HK-2 (cell line): Measurements from ENCODE around the gene PACRG.

Source experiments
- DNase-seq: peaks from one replicate; pipeline ENCODE4 v3.0.0-alpha.2; 2018; ENCODE audit not compliant: unreplicated experiment

PACRG gene

GRCh38 chr6:163199371-163199770 lies 471.6 kb downstream of the PACRG start:
- no peak for DNase-seq

GRCh38 chr6:163200289-163200688 lies 472.5 kb downstream of the PACRG start:
- DNase-seq = no peak

DNA sequence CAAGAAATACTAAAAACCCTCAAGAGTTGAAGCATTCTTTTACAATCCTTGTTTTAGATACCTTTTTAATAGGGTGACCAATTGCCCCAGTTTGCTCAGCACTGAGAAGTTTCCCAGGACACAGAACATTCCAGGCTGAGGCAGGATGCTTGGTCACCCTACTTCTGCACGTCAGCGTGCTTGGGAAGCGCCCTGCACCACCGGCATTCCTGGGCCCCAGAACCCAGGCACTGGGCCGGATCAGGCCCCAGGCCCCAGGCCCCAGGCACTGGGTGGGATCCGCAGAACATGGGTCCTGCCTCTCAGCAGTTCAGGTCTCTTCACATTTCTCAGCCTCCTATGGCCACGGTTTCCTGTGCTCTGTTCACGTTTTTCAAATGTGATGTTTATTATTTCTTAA lies 472.9 kb downstream of the PACRG start:
- DNase-seq = no peak

- DNase-seq = no peak
These were observed 474.1 kb downstream of the PACRG start for GRCh38 chr6:163201855-163202254.

DNA sequence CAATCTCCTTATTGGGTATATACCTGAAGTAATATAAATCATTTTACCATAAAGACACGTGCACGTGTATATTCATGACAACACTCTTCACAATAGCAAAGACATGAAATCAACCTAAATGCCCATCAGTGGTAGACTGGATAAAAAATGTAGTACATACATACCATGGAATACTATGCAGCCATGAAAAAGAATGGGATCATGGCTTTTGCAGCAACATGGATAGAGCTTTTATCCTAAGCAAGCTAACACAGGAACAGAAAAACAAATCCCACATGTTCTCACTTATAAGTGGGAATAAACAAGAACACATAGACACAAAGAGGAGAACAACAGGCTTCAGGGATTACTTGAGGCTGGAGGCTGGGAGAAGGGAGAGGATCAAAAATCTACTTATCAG lies 478.4 kb downstream of the PACRG start:
- no peak for DNase-seq

- no peak for DNase-seq
These were observed 479.9 kb downstream of the PACRG start for GRCh38 chr6:163207431-163208383.

- DNase-seq = no peak
These were observed 481.2 kb downstream of the PACRG start for GRCh38 chr6:163209005-163209404.

- no peak for DNase-seq
These were observed 484.3 kb downstream of the PACRG start for GRCh38 chr6:163212123-163212522.

- DNase-seq = no peak
These were observed 486.5 kb downstream of the PACRG start for GRCh38 chr6:163214259-163214658.

DNA sequence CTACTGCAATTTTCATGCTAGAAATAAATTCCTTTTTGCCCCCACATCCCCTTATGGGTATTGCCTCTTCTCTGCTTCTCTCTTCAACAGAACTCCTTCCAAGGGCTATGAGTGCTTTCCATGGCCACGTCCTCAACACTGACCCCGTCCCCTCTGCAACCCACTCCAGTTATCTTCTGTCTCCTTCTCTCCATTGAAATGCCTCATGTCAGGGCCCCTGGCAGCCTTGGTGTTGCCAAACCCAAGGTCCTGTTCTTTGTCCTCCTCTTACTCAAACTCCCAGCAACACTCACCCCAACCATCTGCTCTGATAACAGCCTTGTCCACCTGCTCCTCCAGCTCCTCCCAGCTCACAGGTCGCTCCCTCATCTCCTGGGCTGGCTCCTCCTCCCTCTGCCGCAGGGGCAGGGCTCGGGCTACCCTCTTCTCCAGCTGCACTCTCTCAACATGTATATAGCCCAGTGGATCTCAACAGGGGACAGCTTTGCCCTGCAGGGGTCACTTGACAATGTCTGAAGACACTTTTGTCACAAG lies 490.7 kb downstream of the PACRG start:
- no peak for DNase-seq

DNA sequence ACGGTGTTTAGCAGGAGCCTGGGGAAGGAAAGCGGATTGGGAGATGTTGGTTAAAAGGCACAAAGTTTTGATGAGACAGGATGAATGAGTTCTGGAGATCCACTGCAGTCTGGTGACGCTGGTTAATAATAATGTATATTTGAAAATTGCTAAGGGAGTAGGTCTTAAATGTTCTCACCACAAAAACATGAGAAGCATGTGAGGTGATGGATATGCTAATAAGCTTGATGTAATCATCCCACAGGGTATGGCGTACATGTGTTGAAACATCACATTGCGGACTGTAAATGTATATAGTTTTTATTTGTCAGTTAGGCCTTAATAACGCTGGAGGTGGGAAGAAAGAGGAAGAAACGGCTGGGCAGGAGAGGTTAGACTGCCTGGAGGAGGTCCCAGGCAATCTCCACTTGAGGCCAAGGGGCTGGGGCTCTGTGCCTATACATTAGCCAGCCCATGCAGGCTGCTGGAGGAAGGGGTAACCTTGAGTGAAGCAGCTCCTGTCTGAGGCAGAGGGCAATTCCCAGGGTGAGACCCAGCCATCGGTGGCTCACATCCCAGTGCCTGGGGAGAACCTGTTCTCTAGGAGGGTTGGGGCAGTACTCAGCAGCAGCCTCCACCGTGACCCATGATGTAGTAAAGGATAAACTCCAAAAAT lies 498.5 kb downstream of the PACRG start:
- peak; percentile 59 for DNase-seq

DNA sequence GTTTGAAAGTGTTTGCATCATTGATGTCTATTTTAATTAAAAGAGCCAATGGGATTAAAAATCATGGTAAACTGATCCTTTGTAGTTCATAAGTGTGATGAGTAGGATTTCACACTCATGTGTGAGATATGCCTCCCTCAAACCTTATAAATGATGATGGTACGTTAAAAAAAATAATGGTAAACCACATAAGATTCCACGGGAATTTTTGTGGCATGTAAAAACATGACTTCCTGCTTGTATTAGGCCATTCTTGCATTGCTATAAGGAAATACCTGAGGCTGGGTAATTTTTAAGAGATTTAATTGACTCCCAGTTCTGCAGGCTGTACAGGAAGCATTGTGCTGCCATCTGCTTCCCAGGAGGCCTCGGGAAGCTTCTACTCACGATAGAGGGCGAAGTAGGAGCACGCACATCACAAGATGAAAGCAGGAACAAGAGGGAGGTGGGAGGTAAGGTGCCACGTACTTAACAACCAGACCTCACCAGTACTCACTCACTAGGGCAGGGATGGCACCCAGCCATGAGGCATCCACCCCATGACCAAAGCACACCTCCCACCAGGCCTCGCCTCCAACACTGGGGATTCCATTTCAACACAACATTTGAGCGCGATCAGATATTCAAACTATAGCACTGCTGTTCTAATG lies 499.2 kb downstream of the PACRG start:
- peak; percentile 57 for DNase-seq

GRCh38 chr6:163228041-163228440 lies 500.3 kb downstream of the PACRG start:
- no peak for DNase-seq

DNA sequence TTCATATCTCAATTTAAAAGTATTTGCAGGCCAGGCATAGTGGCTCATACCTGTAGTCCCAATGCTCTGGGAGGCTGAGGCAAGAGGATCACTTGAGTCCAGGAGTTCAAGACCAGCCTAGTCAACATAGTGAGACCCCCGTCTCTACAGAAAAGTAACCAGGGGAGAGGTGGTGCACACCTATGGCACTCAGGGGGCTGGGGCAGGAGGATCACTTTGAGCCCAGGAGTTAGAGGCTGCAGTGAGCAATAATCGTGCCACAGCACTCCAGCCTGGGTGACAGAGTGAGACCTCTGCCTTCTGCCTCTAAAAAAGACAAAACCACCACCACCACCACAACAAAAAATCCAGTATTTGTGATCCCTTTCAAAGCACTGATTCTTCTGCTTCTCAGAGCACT lies 501.3 kb downstream of the PACRG start:
- DNase-seq = no peak

DNA sequence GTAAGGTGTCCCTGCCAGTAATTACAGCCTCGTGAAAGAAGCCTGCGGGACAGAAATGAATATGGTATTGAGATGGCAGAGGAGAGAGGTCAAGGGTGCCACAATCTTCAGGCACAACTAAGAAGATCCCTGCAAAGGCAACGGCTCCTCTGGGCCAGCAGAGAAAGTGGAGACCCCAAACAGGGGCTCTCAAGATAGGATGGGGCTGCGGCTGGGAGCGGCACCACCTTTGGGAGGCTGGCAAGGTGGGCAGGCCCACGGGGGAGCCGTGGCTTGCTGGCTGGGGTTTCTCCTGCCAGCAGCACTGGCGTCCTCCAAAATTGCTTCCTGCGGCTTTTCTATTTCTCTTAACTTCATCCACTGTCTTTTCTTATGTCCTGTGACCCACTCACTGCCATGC lies 503.1 kb downstream of the PACRG start:
- DNase-seq = no peak

DNA sequence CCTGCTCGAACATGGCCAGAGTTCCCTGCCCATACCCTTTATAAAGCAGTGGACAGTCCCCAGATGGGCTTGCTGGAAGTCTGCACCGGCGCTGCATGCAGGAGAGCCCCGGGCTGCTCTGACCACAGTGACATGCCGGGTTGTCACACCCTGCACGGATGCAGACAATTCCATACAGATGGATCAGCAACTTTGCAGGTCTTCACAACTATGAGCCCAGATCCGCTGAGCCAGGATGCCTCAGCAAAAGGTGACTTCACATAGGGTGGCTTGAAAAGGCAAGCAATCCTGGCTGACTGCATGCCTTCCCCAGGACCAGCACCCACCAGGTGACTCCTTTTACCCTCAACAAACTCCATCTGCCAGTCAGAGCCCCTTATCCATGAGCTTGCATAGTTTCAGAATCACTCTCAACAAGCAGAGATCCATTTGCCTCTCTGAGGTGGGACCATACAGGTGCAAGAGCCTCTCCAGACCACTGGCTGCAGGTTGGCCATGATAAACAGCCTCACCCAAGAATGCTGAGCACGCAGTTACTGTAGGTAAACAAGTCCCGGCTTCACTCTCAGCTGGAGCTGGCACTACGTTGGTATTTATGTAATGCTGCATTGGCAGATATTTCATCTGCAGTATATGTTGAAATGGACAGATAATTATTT lies 503.7 kb downstream of the PACRG start:
- DNase-seq = no peak

DNA sequence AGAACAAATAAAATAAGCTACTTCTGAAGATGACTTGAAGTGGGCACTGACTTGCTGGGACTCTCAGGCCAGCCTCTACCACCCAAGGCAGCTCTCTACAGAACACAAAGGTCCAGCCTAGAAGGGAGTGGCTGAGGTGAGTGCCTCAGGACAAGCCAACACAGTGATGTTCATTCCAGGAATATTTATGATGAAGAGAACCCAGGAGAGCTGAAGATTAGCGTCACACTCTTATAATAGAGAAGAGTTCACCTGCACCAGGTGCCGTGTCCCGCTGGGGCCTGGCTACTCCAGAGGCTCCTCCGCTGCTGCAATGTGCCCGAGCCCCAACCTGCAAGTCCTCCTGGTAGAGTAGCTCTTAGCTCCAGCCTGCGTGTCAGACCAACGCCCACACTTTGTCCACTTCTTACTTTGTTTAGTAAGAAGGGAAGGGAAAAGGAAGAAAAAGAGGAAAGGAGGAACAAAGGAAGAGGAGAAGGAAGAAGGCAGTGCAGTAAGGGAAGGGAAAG lies 504.3 kb downstream of the PACRG start:
- no peak for DNase-seq

DNA sequence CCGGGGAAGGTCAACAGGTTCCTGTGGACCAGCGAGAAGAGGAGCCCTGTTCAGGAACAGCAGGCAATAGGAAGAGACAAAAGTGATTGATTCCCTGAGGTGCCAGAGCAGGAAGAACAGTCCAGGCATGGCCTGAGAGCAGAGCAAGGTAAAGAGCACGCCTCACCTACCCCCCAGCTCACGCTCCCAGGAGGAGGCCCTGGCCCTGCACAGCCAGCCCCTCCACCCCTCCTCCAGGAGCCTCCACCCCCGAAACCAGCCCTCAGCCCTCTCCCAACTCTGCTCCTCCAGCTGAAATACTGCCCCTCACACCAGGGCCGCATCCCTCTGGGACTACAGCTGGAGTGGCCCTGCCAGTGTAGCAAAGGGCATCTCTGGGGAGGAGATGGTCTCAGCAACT lies 504.9 kb downstream of the PACRG start:
- DNase-seq = no peak

DNA sequence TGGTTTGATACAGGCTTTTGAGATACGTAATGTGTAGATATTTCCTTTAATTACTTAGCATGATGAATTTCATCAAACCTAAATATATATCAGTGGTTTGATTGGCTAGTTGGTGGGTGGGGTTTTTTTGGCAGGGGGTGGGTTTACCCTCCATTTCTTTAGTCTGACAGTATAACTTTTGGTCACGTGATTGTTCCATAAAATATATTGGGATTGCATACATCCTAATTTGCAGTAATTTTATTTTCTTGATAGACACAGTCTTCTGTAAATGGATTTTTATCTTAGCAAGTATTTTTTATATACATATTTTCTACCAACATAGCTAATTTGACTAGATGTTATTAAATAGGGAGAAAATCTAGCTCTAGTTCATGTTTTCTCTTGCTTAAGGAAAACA lies 509.3 kb downstream of the PACRG start:
- DNase-seq = no peak

GRCh38 chr6:163239572-163240340 lies 512.0 kb downstream of the PACRG start:
- no peak for DNase-seq

GRCh38 chr6:163240556-163240955 lies 512.8 kb downstream of the PACRG start:
- no peak for DNase-seq
